Transverse colon (tissue), 4 donors: ENCODE data around the gene SORCS3.

Experiments
- CTCF ChIP-seq, 5 experiments: fragments of 200-600 bp in 3 of 5; fragments of 450-650 bp in 2 of 5; sonication (generic) in 3 of 5; IDR thresholded peaks; 1 replicate in 2 of 5; 2 replicates in 3 of 5; pipeline ENCODE4 v1.5.1; 2016 to 2017; ENCODE audit warnings: antibody characterized with exemption in 5 of 5, inconsistent platforms in 3 of 5, mild to moderate bottlenecking in 2 of 5, moderate library complexity in 1 of 5
- EP300 ChIP-seq: sonication (generic); formaldehyde crosslinking; IDR thresholded peaks from one replicate; pipeline ENCODE4 v1.6.1; 2017; ENCODE audit warnings: antibody characterized with exemption, low read depth
- POLR2A ChIP-seq: fragments of 450-650 bp; IDR thresholded peaks from one replicate; pipeline ENCODE4 v1.6.1; 2016; ENCODE audit warnings: antibody characterized with exemption, mild to moderate bottlenecking, moderate library complexity
- POLR2AphosphoS5 ChIP-seq, 3 donors: sonication (generic); formaldehyde crosslinking; IDR thresholded peaks; one replicate each; pipeline ENCODE4 v1.6.1; 2016; ENCODE audit warnings: antibody characterized with exemption in 3 of 3

- no peak for TF ChIP-seq CTCF (IDR thresholded peaks at IDR 0.05)
- TF ChIP-seq EP300, result no peak
- TF ChIP-seq POLR2A, result no peak
- no peak for TF ChIP-seq POLR2AphosphoS5 (IDR thresholded peaks at IDR 0.05)
These were observed 140.0 kb downstream of the SORCS3 start for GRCh38 chr10:104780946-104781595.
